K562 (cell line): ENCODE measurements around the gene PKD1L1. TPM values are rescaled to one million over a fixed set of nuclear protein-coding genes. Genes with fewer than 3 reads are reported as not detected.

Experiments used
- ATAC-seq: fragments of 200-7000 bp; cut with Tn5 transposase; 3 replicates; pipeline ENCODE4 v1.9.1; 2020; ENCODE audit warnings: moderate library complexity
- BruUV-seq: library from RNA; stranded (reverse); fragments of 400-500 nt; replicated peaks from 2 replicates; lab custom pipeline; 2021; lab: Mats Ljungman, UMichigan
- CTCF ChIA-PET: fragments of 300-600 bp; formaldehyde crosslinking; extraction: SDS; loops from one replicate; lab custom pipeline; 2021; ENCODE audit warnings: low intra/inter-chr PET ratio; lab: Yijun Ruan, JAX
- POLR2A ChIA-PET: fragments of 300-600, 350-650 bp; sonication (Branson Sonifier 250); formaldehyde crosslinking; extraction: SDS; loops from one replicate; lab custom pipeline; 2021; ENCODE audit warnings: antibody characterized with exemption, inconsistent platforms; lab: Yijun Ruan, JAX
- DNase-seq, 4 experiments: peaks; one replicate each; pipeline versions ENCODE4 v3.0.0 to v3.0.0-alpha.2; 2011 to 2018; ENCODE audit warnings: low spot score in 3 of 4, mixed read lengths in 3 of 4; ENCODE audit errors: extremely low read depth in 1 of 4
- FAIRE-seq: peaks from 2 replicates; lab custom pipeline; 2011; peaks lifted over from hg19 to GRCh38; lab: Jason Lieb, UNC
- H2AFZ ChIP-seq: 2 replicates; pipeline ENCODE4 v1.6.0; 2011; ENCODE audit warnings: low read depth, low read length, control low read depth, inconsistent platforms
- H3K27ac ChIP-seq: fragments of 200-600 bp; 3 replicates; pipeline ENCODE4 v1.8.0; 2011; ENCODE audit warnings: low read depth, mild to moderate bottlenecking, control low read depth, inconsistent platforms, low read length, moderate library complexity, mixed read lengths; ENCODE audit errors: extremely low read depth
- H3K27me3 ChIP-seq, 2 experiments: fragments of 300-600 bp in 1 of 2; 2 replicates in 1 of 2; 3 replicates in 1 of 2; pipeline versions ENCODE4 v1.6.0 to v1.8.0; 2011; ENCODE audit warnings: inconsistent platforms in 2 of 2, low read length in 2 of 2, mild to moderate bottlenecking in 1 of 2, mixed read lengths in 1 of 2, moderate library complexity in 1 of 2; ENCODE audit not compliant: control insufficient read depth in 2 of 2, insufficient read depth in 2 of 2
- H3K36me3 ChIP-seq: fragments of 300-600 bp; 3 replicates; pipeline ENCODE4 v1.8.0; 2011; ENCODE audit warnings: mild to moderate bottlenecking, low read length, inconsistent platforms; ENCODE audit not compliant: control insufficient read depth, insufficient read depth
- H3K4me1 ChIP-seq, 2 experiments: fragments of 200-600 bp in 1 of 2; replicated peaks in 1 of 2; 2 replicates in 1 of 2; 3 replicates in 1 of 2; pipeline versions ENCODE4 v1.5.1 to v1.8.0; 2011; ENCODE audit warnings: inconsistent platforms in 2 of 2, low read length in 2 of 2, mild to moderate bottlenecking in 1 of 2, mixed read lengths in 1 of 2, moderate library complexity in 1 of 2; ENCODE audit not compliant: control insufficient read depth in 2 of 2, insufficient read depth in 2 of 2
- H3K4me2 ChIP-seq: 2 replicates; pipeline ENCODE4 v1.6.1; 2011; ENCODE audit warnings: low read length, control low read depth, inconsistent platforms, mixed read lengths; ENCODE audit not compliant: insufficient read depth
- H3K4me3 ChIP-seq: fragments of 200-600 bp; sonication (generic), shearing (Covaris generic); 2 replicates; pipeline ENCODE4 v1.5.1; 2016; ENCODE audit warnings: control low read depth, inconsistent platforms
- H3K79me2 ChIP-seq: fragments of 200-600 bp; 3 replicates; pipeline ENCODE4 v1.8.0; 2011; ENCODE audit warnings: low read length, inconsistent platforms; ENCODE audit not compliant: control insufficient read depth, insufficient read depth
- H3K9ac ChIP-seq, 2 experiments: 2 replicates each; pipeline versions ENCODE4 v1.6.0 to v1.6.1; 2011; ENCODE audit warnings: low read depth in 2 of 2, low read length in 2 of 2, control low read depth in 1 of 2, inconsistent platforms in 1 of 2, mild to moderate bottlenecking in 1 of 2, mixed read lengths in 1 of 2; ENCODE audit not compliant: insufficient read depth in 1 of 2
- H3K9me1 ChIP-seq: one replicate; pipeline ENCODE4 v1.6.0; 2011; ENCODE audit warnings: inconsistent platforms, mild to moderate bottlenecking, low read length, moderate library complexity; ENCODE audit not compliant: control insufficient read depth, insufficient read depth
- H3K9me3 ChIP-seq: replicated peaks from 2 replicates; pipeline ENCODE4 v1.5.1; 2011; ENCODE audit warnings: low read depth, low read length, inconsistent platforms; ENCODE audit not compliant: control insufficient read depth, insufficient read depth
- H4K20me1 ChIP-seq: replicated peaks from 2 replicates; pipeline ENCODE4 v1.6.1; 2011; ENCODE audit warnings: low read length, inconsistent platforms, mixed read lengths; ENCODE audit not compliant: control insufficient read depth, insufficient read depth
- C11orf30 ChIP-seq: fragments of 450-650 bp; IDR thresholded peaks from 2 replicates; pipeline ENCODE4 v1.6.1; 2016; ENCODE audit warnings: low read depth, mild to moderate bottlenecking
- HEY1 ChIP-seq: fragments of 250-450 bp; sonication (Bioruptor Pico); IDR thresholded peaks from 2 replicates; pipeline ENCODE4 v1.5.0; 2020; ENCODE audit warnings: mild to moderate bottlenecking, moderate library complexity, borderline replicate concordance
- HOXB6 ChIP-seq: fragments of 250-450 bp; sonication (Bioruptor Pico); IDR thresholded peaks from 2 replicates; pipeline ENCODE4 v1.5.1; 2022; ENCODE audit warnings: mild to moderate bottlenecking, borderline replicate concordance
- MTF1 ChIP-seq: fragments of 250-450 bp; sonication (Bioruptor Pico); IDR thresholded peaks from 2 replicates; pipeline ENCODE4 v1.9.0; 2021; ENCODE audit warnings: moderate library complexity, mild to moderate bottlenecking, inconsistent platforms, borderline replicate concordance
- MYC ChIP-seq, 2 experiments: fragments of 250-450 bp in 1 of 2; sonication (Bioruptor Pico) in 1 of 2; IDR thresholded peaks; 2 replicates each; pipeline versions ENCODE4 v1.5.1 to v1.6.1; 2012 to 2021; ENCODE audit warnings: low read depth in 2 of 2, borderline replicate concordance in 1 of 2, improper control_type of control experiment in 1 of 2, low read length in 1 of 2, mild to moderate bottlenecking in 1 of 2, moderate library complexity in 1 of 2
- YBX1 ChIP-seq: fragments of 450-650 bp; IDR thresholded peaks from 2 replicates; pipeline ENCODE4 v1.7.1; 2016; ENCODE audit warnings: mild to moderate bottlenecking
- ZBTB34 ChIP-seq: fragments of 250-450 bp; sonication (Bioruptor Pico); IDR thresholded peaks from 2 replicates; pipeline ENCODE4 v1.8.0; 2021; ENCODE audit warnings: mild to moderate bottlenecking, moderate library complexity
- ZFP30 ChIP-seq: fragments of 250-450 bp; sonication (Bioruptor Pico); IDR thresholded peaks from 2 replicates; pipeline ENCODE4 v1.8.0; 2022; ENCODE audit warnings: moderate library complexity, mild to moderate bottlenecking, inconsistent platforms, borderline replicate concordance
- ZNF239 ChIP-seq: fragments of 250-450 bp; sonication (Bioruptor Pico); IDR thresholded peaks from 2 replicates; pipeline ENCODE4 v1.4.0; 2020; ENCODE audit warnings: mild to moderate bottlenecking
- ZNF316 ChIP-seq: fragments of 450-650 bp; IDR thresholded peaks from 2 replicates; pipeline ENCODE4 v1.6.1; 2016
- ZNF398 ChIP-seq: fragments of 250-450 bp; sonication (Bioruptor Pico); IDR thresholded peaks from 2 replicates; pipeline ENCODE4 v1.8.0; 2021; ENCODE audit warnings: moderate library complexity, mild to moderate bottlenecking, inconsistent platforms
- ZNF766 ChIP-seq: fragments of 200-800 bp; sonication (Bioruptor generic); conservative IDR thresholded peaks from 2 replicates; pipeline ENCODE4 v1.6.1; 2016; ENCODE audit warnings: missing genetic modification characterization, missing compliant biosample characterization
- WGBS: fragments of 100-300 bp; shearing (Covaris generic); methylation state at CpG from one replicate; pipeline ENCODE4 v1.1.6; 2016; ENCODE audit warnings: low coverage, mixed read lengths; ENCODE audit not compliant: insufficient coverage; ENCODE audit errors: missing lambda C conversion rate; 5-methylcytosine and 5-hydroxymethylcytosine counted together
- in situ Hi-C: fragments of 300-500 bp; cut with MboI; formaldehyde crosslinking; loops from 4 replicates; pipeline ENCODE4 v1.15.0; 2018; ENCODE audit warnings: inconsistent platforms, mixed read lengths
- intact Hi-C: fragments of 100-400 bp; cut with micrococcal nuclease; formaldehyde crosslinking; loops from 2 replicates; pipeline ENCODE4 v1.14.2; 2022
- polyA plus RNA-seq, 8 experiments: library from polyadenylated mRNA; depleted of rRNA in 4 of 8; stranded (reverse) in 5 of 8; unstranded in 3 of 8; fragments of >200 nt; fragmentation: Nextera tagmentation in 2 of 8; fragmentation: Illumina TruSeq in 1 of 8; extraction: Ambion mirVana in 2 of 8; extraction: Trizol in 1 of 8; gene quantifications; 2 replicates each; pipeline versions ENCODE4 v1.2.1 to v1.2.3, GENCODE V29; 2011 to 2014; ENCODE audit warnings: inconsistent platforms in 1 of 8, missing spikeins in 1 of 8
- total RNA-seq, 7 experiments: library from RNA; depleted of rRNA in 6 of 7; stranded (reverse); fragments of >200 nt in 6 of 7; fragmentation: Illumina TruSeq in 2 of 7; extraction: Trizol in 2 of 7; gene quantifications; 2 replicates each; pipeline versions ENCODE4 v1.2.1 to v1.2.3, GENCODE V29; 2011 to 2021; ENCODE audit warnings: low replicate concordance in 1 of 7

Gene PKD1L1
- total and polyA plus RNA-seq, 9 of the 15 experiments (the other 6 are each of a cell fraction or from before 2014, with no cell fraction given), result 0.01 to 0.02 TPM; not detected in 7

GRCh38 chr7:47755248-47755647 lies 193.0 kb downstream of the PKD1L1 start:
- 0% methylated on average over 3 of the region's 3 CpGs for WGBS

More at GRCh38 chr7:47755248-47755647, 193.0 kb downstream of the PKD1L1 start:
- in situ Hi-C loops, result no loop called here
- no peak overlapping the region for H3K4me3 ChIP-seq
- DNase-seq (no peak), FAIRE-seq (no peak), ATAC-seq (no peak)
- H3K9me1 ChIP-seq, result no peaks in the 10 kb centered on the region
- ChIA-PET POLR2A (no interaction called here), CTCF (no interaction called here)
- intact Hi-C loops, result no loop called here
- H3K36me3 ChIP-seq, result no peaks in the 10 kb centered on the region
- no peak overlapping the region for H2AFZ ChIP-seq
- no peak overlapping the region for H3K9ac ChIP-seq
- no peaks in the 10 kb centered on the region for H4K20me1 ChIP-seq
- TF ChIP-seq C11orf30, result peak; percentile 20; the same call in 1 of the 2 replicates
- no peak for TF ChIP-seq ZFP30 (CRISPR knock-in tag)
- no peak for TF ChIP-seq ZBTB34
- no peak for TF ChIP-seq ZNF766
- no peak for TF ChIP-seq YBX1
- TF ChIP-seq MYC (IDR thresholded peaks at IDR 0.05; ENCODE audit: low read depth, low read length), result no peak
- TF ChIP-seq MYC (CRISPR knock-in tag; IDR thresholded peaks at IDR 0.05; ENCODE audit: borderline replicate concordance, low read depth), result no peak
- TF ChIP-seq ZNF398, result no peak
- no peak for TF ChIP-seq HOXB6 (CRISPR knock-in tag)
- TF ChIP-seq ZNF239 (CRISPR knock-in tag), result no peak
- peak; percentile 52 for TF ChIP-seq ZNF316
- TF ChIP-seq MTF1 (CRISPR knock-in tag), result no peak
- no peak for TF ChIP-seq HEY1
- H3K27me3 ChIP-seq, result peaks cover 0 to 3% of the 10 kb centered on the region in 2 experiments; a peak in 4 of 5 replicates
- no TSS peak for BruUV-seq
- H3K79me2 ChIP-seq, result no peaks in the 10 kb centered on the region
- H3K9me3 ChIP-seq, result no peaks in the 10 kb centered on the region
- H3K27ac ChIP-seq, result no peak overlapping the region
- no peak overlapping the region for H3K4me2 ChIP-seq
- no peaks in the 10 kb centered on the region for H3K4me1 ChIP-seq
